K562 (cell line): ENCODE results near the gene RHEBL1. TPM values are rescaled to one million over a fixed set of nuclear protein-coding genes. Genes with fewer than 3 reads are reported as not detected.

Source experiments
- BHLHE40 ChIP-seq: IDR thresholded peaks from 2 replicates; pipeline ENCODE4 v1.6.1; 2011; ENCODE audit warnings: low read length, improper control_type of control experiment
- BMI1 ChIP-seq: fragments of 150-350 bp; IDR thresholded peaks from 2 replicates; pipeline ENCODE4 v1.6.1; 2014; ENCODE audit warnings: low read length
- BRCA1 ChIP-seq, 2 experiments: fragments of 450-650 bp in 1 of 2; sonication (generic) in 1 of 2; formaldehyde crosslinking in 1 of 2; IDR thresholded peaks; 2 replicates each; pipeline versions ENCODE4 v1.5.0 to v1.6.1; 2017 to 2020; ENCODE audit warnings: mild to moderate bottlenecking in 1 of 2, missing genetic modification reagents in 1 of 2
- DMBX1 ChIP-seq: fragments of 250-450 bp; sonication (Bioruptor Pico); IDR thresholded peaks from 2 replicates; pipeline ENCODE4 v1.8.0; 2022; ENCODE audit warnings: inconsistent platforms, mild to moderate bottlenecking, moderate library complexity, borderline replicate concordance
- FOSL1 ChIP-seq: fragments of 200-800 bp; sonication (Bioruptor generic); conservative IDR thresholded peaks from 2 replicates; pipeline ENCODE4 v1.6.1; 2016; ENCODE audit warnings: missing genetic modification characterization, missing compliant biosample characterization
- GATAD2A ChIP-seq: fragments of 450-650 bp; IDR thresholded peaks from 2 replicates; pipeline ENCODE4 v1.6.1; 2017
- GTF2E2 ChIP-seq: fragments of 200-800 bp; sonication (Bioruptor generic); IDR thresholded peaks from 2 replicates; pipeline ENCODE4 v1.6.1; 2016; ENCODE audit warnings: missing genetic modification characterization, missing compliant biosample characterization
- HDAC2 ChIP-seq: fragments of 450-650 bp; IDR thresholded peaks from 2 replicates; pipeline ENCODE4 v1.6.1; 2016; ENCODE audit warnings: mild to moderate bottlenecking
- KAT7 ChIP-seq: sonication (generic); formaldehyde crosslinking; IDR thresholded peaks from 2 replicates; pipeline ENCODE4 v1.8.0; 2022; ENCODE audit warnings: missing genetic modification reagents, mild to moderate bottlenecking, borderline replicate concordance
- KDM1A ChIP-seq, 2 experiments: fragments of 450-650 bp; IDR thresholded peaks; 2 replicates each; pipeline ENCODE4 v1.6.1; 2016; ENCODE audit warnings: mild to moderate bottlenecking in 2 of 2
- KLF16 ChIP-seq: IDR thresholded peaks from 2 replicates; pipeline ENCODE4 v1.6.1; 2016; ENCODE audit warnings: antibody characterized with exemption
- MAFG ChIP-seq: fragments of 450-650 bp; conservative IDR thresholded peaks from 2 replicates; pipeline ENCODE4 v1.6.1; 2016; ENCODE audit warnings: missing genetic modification characterization, missing compliant biosample characterization
- NR4A1 ChIP-seq, 2 experiments: fragments of 250-450 bp in 1 of 2; fragments of 450-650 bp in 1 of 2; sonication (Bioruptor Pico) in 1 of 2; IDR thresholded peaks; 2 replicates each; pipeline versions ENCODE4 v1.4.0 to v1.6.1; 2016 to 2020; ENCODE audit warnings: mild to moderate bottlenecking in 2 of 2, missing compliant biosample characterization in 1 of 2, missing genetic modification characterization in 1 of 2, moderate library complexity in 1 of 2
- SETDB1 ChIP-seq: IDR thresholded peaks from one replicate; pipeline ENCODE4 v1.6.1; 2012; ENCODE audit warnings: low read length, control low read depth, inconsistent platforms
- TFAP4 ChIP-seq: sonication (generic); formaldehyde crosslinking; IDR thresholded peaks from 2 replicates; pipeline ENCODE4 v1.8.0; 2022; ENCODE audit warnings: missing genetic modification reagents, mild to moderate bottlenecking, moderate library complexity, borderline replicate concordance
- ZEB2 ChIP-seq: fragments of 450-650 bp; IDR thresholded peaks from 2 replicates; pipeline ENCODE4 v1.6.1; 2016
- ZNF507 ChIP-seq: conservative IDR thresholded peaks from 2 replicates; pipeline ENCODE4 v1.6.1; 2017; ENCODE audit warnings: missing genetic modification characterization, missing compliant biosample characterization
- polyA plus RNA-seq, 8 experiments: library from polyadenylated mRNA; depleted of rRNA in 4 of 8; stranded (reverse) in 5 of 8; unstranded in 3 of 8; fragments of >200 nt; fragmentation: Nextera tagmentation in 2 of 8; fragmentation: Illumina TruSeq in 1 of 8; extraction: Ambion mirVana in 2 of 8; extraction: Trizol in 1 of 8; gene quantifications; 2 replicates each; pipeline versions ENCODE4 v1.2.1 to v1.2.3, GENCODE V29; 2011 to 2014; ENCODE audit warnings: inconsistent platforms in 1 of 8, missing spikeins in 1 of 8
- total RNA-seq, 7 experiments: library from RNA; depleted of rRNA in 6 of 7; stranded (reverse); fragments of >200 nt in 6 of 7; fragmentation: Illumina TruSeq in 2 of 7; extraction: Trizol in 2 of 7; gene quantifications; 2 replicates each; pipeline versions ENCODE4 v1.2.1 to v1.2.3, GENCODE V29; 2011 to 2021; ENCODE audit warnings: low replicate concordance in 1 of 7
- TF ChIP-seq, protein P1 (sequence below), 2 experiments: fragments of 450-650 bp in 1 of 2; sonication (generic) in 1 of 2; formaldehyde crosslinking in 1 of 2; IDR thresholded peaks; 2 replicates each; pipeline versions ENCODE4 v1.7.1 to v1.9.0; 2016 to 2022; ENCODE audit warnings: inconsistent platforms in 1 of 2, mild to moderate bottlenecking in 1 of 2, missing genetic modification reagents in 1 of 2

The RHEBL1 gene
- total and polyA plus RNA-seq, 9 of the 15 experiments (the other 6 are each of a cell fraction or from before 2014, with no cell fraction given): 4.3 to 36.1 (median 8.2) TPM

DNA sequence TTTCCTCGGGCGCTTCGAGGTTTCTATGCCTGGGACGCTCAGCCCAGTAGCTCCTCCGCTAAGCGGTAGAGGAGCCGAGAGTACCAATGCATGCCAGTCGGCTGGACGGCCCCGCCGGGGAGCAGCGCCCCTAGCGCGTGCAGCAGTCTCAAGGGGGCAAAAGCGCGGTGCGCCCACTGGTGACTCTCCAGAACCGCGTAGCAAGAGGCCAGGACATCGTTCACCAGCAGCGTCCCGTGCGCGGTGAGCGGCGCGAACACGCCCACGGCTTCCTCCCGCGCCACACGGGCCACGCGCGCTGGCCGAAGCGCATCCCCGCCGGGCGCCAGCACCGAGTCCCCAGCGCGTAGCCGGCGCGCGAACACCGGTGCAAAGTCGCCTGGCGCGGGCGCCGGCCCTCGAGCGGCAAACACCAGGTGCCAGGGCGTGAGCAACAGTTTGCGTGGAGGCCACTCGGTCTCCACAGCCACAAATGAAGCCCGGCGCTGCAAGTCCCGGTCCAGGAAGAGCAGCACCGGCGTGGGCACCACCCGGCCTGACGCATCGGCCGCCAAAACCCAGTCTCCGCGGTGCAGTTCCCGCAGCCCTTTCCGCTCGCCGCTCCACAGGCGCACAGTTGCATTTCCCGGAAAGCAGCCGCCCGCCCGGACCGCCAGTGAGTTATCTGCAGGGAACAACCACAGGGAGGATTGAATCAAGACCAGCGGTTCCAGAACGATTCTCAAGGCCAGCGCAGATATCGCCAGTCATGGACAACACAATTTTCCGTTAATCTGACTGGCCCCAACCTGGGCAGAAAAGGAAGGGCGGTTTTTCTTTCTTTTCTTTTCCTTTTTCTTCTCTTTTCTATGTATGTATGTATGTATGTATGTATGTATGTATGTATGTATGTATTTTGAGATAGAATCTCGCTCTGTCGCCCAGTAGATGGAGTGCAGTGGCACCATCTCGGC, 20.3 kb upstream of the RHEBL1 start (continued):
- TF ChIP-seq, protein P1, sequence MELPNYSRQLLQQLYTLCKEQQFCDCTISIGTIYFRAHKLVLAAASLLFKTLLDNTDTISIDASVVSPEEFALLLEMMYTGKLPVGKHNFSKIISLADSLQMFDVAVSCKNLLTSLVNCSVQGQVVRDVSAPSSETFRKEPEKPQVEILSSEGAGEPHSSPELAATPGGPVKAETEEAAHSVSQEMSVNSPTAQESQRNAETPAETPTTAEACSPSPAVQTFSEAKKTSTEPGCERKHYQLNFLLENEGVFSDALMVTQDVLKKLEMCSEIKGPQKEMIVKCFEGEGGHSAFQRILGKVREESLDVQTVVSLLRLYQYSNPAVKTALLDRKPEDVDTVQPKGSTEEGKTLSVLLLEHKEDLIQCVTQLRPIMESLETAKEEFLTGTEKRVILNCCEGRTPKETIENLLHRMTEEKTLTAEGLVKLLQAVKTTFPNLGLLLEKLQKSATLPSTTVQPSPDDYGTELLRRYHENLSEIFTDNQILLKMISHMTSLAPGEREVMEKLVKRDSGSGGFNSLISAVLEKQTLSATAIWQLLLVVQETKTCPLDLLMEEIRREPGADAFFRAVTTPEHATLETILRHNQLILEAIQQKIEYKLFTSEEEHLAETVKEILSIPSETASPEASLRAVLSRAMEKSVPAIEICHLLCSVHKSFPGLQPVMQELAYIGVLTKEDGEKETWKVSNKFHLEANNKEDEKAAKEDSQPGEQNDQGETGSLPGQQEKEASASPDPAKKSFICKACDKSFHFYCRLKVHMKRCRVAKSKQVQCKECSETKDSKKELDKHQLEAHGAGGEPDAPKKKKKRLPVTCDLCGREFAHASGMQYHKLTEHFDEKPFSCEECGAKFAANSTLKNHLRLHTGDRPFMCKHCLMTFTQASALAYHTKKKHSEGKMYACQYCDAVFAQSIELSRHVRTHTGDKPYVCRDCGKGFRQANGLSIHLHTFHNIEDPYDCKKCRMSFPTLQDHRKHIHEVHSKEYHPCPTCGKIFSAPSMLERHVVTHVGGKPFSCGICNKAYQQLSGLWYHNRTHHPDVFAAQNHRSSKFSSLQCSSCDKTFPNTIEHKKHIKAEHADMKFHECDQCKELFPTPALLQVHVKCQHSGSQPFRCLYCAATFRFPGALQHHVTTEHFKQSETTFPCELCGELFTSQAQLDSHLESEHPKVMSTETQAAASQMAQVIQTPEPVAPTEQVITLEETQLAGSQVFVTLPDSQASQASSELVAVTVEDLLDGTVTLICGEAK (IDR thresholded peaks at IDR 0.05): peak; percentile 6; the same call in 1 of the 2 replicates
- TF ChIP-seq, protein P1 (CRISPR knock-in tag; IDR thresholded peaks at IDR 0.05): no peak
- TF ChIP-seq BHLHE40 (peak; percentile 41), MAFG (tag) (peak; percentile 59; the same call in 1 of the 2 replicates), KAT7 (CRISPR knock-in tag) (peak; percentile 82; the same call in 1 of the 2 replicates), SETDB1 (no peak), ZEB2 (peak; percentile 54; the same call in 1 of the 2 replicates), GATAD2A (peak; percentile 80; the same call in 1 of the 2 replicates), NR4A1 (CRISPR knock-in tag; IDR thresholded peaks at IDR 0.05) (no peak), NR4A1 (tag; IDR thresholded peaks at IDR 0.05) (peak; percentile 65; the same call in 1 of the 2 replicates), TFAP4 (CRISPR knock-in tag) (peak; percentile 63; the same call in 1 of the 2 replicates), ZNF507 (tag) (no peak), FOSL1 (tag) (peak; percentile 53; the same call in 1 of the 2 replicates), HDAC2 (peak; percentile 90), KDM1A (IDR thresholded peaks at IDR 0.05) (peak; percentile 95 to 96), KLF16 (peak; percentile 84), BMI1 (no peak), DMBX1 (CRISPR knock-in tag) (no peak), BRCA1 (IDR thresholded peaks at IDR 0.05) (no peak), BRCA1 (CRISPR knock-in tag; IDR thresholded peaks at IDR 0.05) (no peak), GTF2E2 (tag) (no peak)
